ENCODE results near the gene ATP1B4.

The ATP1B4 gene

GRCh38 chrX:120419463-120419862, 57.6 kb downstream of the ATP1B4 start:
- no peak overlapping the region for H3K27ac Mint-ChIP-seq
- H3K4me1 Mint-ChIP-seq: no peaks in the 10 kb centered on the region
- ATAC-seq: no peak
- no peaks in the 10 kb centered on the region for H3K36me3 Mint-ChIP-seq
- no peak overlapping the region for H3K4me3 Mint-ChIP-seq
- no peaks in the 10 kb centered on the region for H3K9me3 Mint-ChIP-seq
- DNase-seq (ENCODE audit: low spot score in 2 of 2): no peak

- ATAC-seq: no peak
- DNase-seq (ENCODE audit: low spot score in 2 of 2): no peak
- no peak overlapping the region for H3K27ac Mint-ChIP-seq
- H3K9me3 Mint-ChIP-seq: no peaks in the 10 kb centered on the region
- no peaks in the 10 kb centered on the region for H3K36me3 Mint-ChIP-seq
- peaks cover 8% of the 10 kb centered on the region for H3K4me1 Mint-ChIP-seq
- H3K4me3 Mint-ChIP-seq: no peak overlapping the region
These were observed 64.7 kb downstream of the ATP1B4 start for GRCh38 chrX:120426599-120426998.

- H3K4me1 Mint-ChIP-seq: peaks cover 8% of the 10 kb centered on the region
- H3K27ac Mint-ChIP-seq: no peak overlapping the region
- no peak for ATAC-seq
- no peak for DNase-seq (ENCODE audit: low spot score in 2 of 2)
- H3K4me3 Mint-ChIP-seq: no peak overlapping the region
- no peaks in the 10 kb centered on the region for H3K9me3 Mint-ChIP-seq
- H3K36me3 Mint-ChIP-seq: no peaks in the 10 kb centered on the region
These were observed 66.4 kb downstream of the ATP1B4 start for GRCh38 chrX:120428309-120428708.

GRCh38 chrX:120429776-120430540, 68.1 kb downstream of the ATP1B4 start:
- DNase-seq (ENCODE audit: low spot score in 2 of 2): no peak
- ATAC-seq: peak; percentile 74
- Mint-ChIP-seq H3K36me3 (peaks cover 6% of the 10 kb centered on the region), H3K4me1 (peaks cover 8% of the 10 kb centered on the region), H3K9me3 (no peaks in the 10 kb centered on the region), H3K27ac (no peak overlapping the region), H3K4me3 (no peak overlapping the region)

All from stimulated activated effector memory CD8-positive, alpha-beta T cell treated with anti-CD3 and anti-CD28 coated beads, Interleukin-12 subunit alpha, Interleukin-12 subunit beta, amount 100 ng/mL, for 72 hours (primary cell).